ENCODE data around the gene SERGEF.

DNA sequence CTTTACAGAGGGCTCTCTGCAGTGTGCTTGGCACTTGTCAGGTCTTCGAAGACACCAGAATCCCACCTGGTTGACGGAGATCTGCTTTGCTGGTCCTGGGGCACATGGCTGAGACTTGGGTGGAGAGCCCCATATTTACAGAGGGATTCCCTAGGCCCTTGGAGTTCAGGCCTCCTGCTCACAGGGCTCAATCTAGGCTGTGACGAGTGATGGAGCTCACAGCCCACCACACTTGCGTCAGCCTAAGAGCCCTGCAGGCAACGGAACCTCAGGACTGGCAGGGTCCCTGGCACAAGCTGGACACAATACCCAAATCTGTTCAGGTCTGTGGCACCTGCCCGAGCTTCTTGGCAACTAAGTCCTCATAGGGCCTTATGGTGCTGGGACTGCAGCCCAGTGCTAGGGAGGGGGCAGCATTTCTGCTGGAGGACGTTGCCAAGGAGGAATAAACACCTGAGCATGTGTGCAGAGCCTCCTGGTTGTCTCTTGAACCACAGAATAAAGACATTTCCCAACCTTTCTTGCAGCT, 219.1 kb downstream of the SERGEF start:
- TF ChIP-seq, protein P1, sequence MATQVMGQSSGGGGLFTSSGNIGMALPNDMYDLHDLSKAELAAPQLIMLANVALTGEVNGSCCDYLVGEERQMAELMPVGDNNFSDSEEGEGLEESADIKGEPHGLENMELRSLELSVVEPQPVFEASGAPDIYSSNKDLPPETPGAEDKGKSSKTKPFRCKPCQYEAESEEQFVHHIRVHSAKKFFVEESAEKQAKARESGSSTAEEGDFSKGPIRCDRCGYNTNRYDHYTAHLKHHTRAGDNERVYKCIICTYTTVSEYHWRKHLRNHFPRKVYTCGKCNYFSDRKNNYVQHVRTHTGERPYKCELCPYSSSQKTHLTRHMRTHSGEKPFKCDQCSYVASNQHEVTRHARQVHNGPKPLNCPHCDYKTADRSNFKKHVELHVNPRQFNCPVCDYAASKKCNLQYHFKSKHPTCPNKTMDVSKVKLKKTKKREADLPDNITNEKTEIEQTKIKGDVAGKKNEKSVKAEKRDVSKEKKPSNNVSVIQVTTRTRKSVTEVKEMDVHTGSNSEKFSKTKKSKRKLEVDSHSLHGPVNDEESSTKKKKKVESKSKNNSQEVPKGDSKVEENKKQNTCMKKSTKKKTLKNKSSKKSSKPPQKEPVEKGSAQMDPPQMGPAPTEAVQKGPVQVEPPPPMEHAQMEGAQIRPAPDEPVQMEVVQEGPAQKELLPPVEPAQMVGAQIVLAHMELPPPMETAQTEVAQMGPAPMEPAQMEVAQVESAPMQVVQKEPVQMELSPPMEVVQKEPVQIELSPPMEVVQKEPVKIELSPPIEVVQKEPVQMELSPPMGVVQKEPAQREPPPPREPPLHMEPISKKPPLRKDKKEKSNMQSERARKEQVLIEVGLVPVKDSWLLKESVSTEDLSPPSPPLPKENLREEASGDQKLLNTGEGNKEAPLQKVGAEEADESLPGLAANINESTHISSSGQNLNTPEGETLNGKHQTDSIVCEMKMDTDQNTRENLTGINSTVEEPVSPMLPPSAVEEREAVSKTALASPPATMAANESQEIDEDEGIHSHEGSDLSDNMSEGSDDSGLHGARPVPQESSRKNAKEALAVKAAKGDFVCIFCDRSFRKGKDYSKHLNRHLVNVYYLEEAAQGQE (IDR thresholded peaks at IDR 0.05): no peak
- TF ChIP-seq CTCF (IDR thresholded peaks at IDR 0.05): no peak
- no peak for TF ChIP-seq ESRRA (IDR thresholded peaks at IDR 0.05; ENCODE audit: borderline replicate concordance, low read length)
- no peak for TF ChIP-seq POLR2A (IDR thresholded peaks at IDR 0.05; ENCODE audit: low read length)
- TF ChIP-seq, protein P2, sequence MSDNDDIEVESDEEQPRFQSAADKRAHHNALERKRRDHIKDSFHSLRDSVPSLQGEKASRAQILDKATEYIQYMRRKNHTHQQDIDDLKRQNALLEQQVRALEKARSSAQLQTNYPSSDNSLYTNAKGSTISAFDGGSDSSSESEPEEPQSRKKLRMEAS (IDR thresholded peaks at IDR 0.05): no peak
- no peak for TF ChIP-seq ZFP36 (IDR thresholded peaks at IDR 0.05; ENCODE audit: borderline replicate concordance, partially characterized antibody)
- TF ChIP-seq CBX2 (IDR thresholded peaks at IDR 0.05; ENCODE audit: borderline replicate concordance, low read depth): no peak

Data from A549 (cell line).